Urinary bladder (tissue), 4 donors: ENCODE data around the gene RBM23. TPM values are rescaled to one million over a fixed set of nuclear protein-coding genes. Genes with fewer than 3 reads are reported as not detected.

ENCODE experiments used
- DNase-seq: peaks from one replicate; pipeline ENCODE4 v3.0.0-alpha.2; 2015; ENCODE audit errors: extremely low spot score
- H3K27ac ChIP-seq: one replicate; pipeline ENCODE4 v1.5.1; 2013; ENCODE audit warnings: low read depth, mild to moderate bottlenecking, moderate library complexity
- H3K36me3 ChIP-seq: one replicate; pipeline ENCODE4 v1.6.1; 2013; ENCODE audit warnings: mild to moderate bottlenecking, moderate library complexity; ENCODE audit not compliant: insufficient read depth
- H3K4me1 ChIP-seq: one replicate; pipeline ENCODE4 v1.6.1; 2013; ENCODE audit warnings: mild to moderate bottlenecking, moderate library complexity; ENCODE audit not compliant: insufficient read depth
- H3K4me3 ChIP-seq: one replicate; pipeline ENCODE4 v1.5.1; 2013; ENCODE audit warnings: low read depth, low read length
- WGBS: extraction: QIAGEN DNeasy Blood & Tissue Kit; methylation state at CpG from one replicate; pipeline ENCODE4 v1.1.7; 2013; 5-methylcytosine and 5-hydroxymethylcytosine counted together
- polyA plus RNA-seq: library from polyadenylated mRNA; stranded (reverse); fragments of 200-250 nt; gene quantifications from one replicate; pipeline ENCODE4 v1.2.3, GENCODE V29; 2013
- total RNA-seq: library from RNA; depleted of rRNA; stranded (reverse); fragments of >200 nt; gene quantifications from one replicate; pipeline ENCODE4 v1.2.3, GENCODE V29; 2014
- donor health status: healthy with polysubstance abuse.
- donor health status: healthy.

Gene RBM23
- total and polyA plus RNA-seq, 2 donors, result 65.0 to 101 TPM

- 96% methylated on average over 20 of the region's 20 CpGs for WGBS
- DNase-seq, result no peak
- no peak overlapping the region for H3K27ac ChIP-seq
Observed at GRCh38 chr14:22906073-22906472, 12.9 kb downstream of the RBM23 start.

GRCh38 chr14:22905627-22906026 is 13.3 kb downstream of the RBM23 start:
- Histone ChIP-seq H3K4me3 (no peak overlapping the region), H3K27ac (no peak overlapping the region), H3K4me1 (no peaks in the 10 kb centered on the region), H3K36me3 (peaks cover 10% of the 10 kb centered on the region)
- no peak for DNase-seq
- 95% methylated on average over 4 of the region's 4 CpGs for WGBS

More at GRCh38 chr14:22906073-22906472, 12.9 kb downstream of the RBM23 start:
- Histone ChIP-seq H3K4me1 (no peaks in the 10 kb centered on the region), H3K36me3 (peaks cover 12% of the 10 kb centered on the region), H3K4me3 (no peak overlapping the region)

GRCh38 chr14:22903742-22904087 is 15.2 kb downstream of the RBM23 start:
- Histone ChIP-seq H3K4me1 (no peaks in the 10 kb centered on the region), H3K27ac (no peak overlapping the region), H3K36me3 (peaks cover 10% of the 10 kb centered on the region), H3K4me3 (no peak overlapping the region)
- DNase-seq, result no peak
- WGBS, result 88% methylated on average over 2 of the region's 2 CpGs

GRCh38 chr14:22901799-22902198 is 17.1 kb downstream of the RBM23 start:
- no peak for DNase-seq
- WGBS, result 90% methylated on average over 7 of the region's 7 CpGs
- Histone ChIP-seq H3K27ac (no peak overlapping the region), H3K4me1 (no peaks in the 10 kb centered on the region), H3K36me3 (peaks cover 9% of the 10 kb centered on the region), H3K4me3 (no peak overlapping the region)

GRCh38 chr14:22900081-22900799 is 18.7 kb downstream of the RBM23 start:
- no peak overlapping the region for H3K27ac ChIP-seq
- no peak for DNase-seq
- 27% methylated on average over 3 of the region's 3 CpGs for WGBS
- no peaks in the 10 kb centered on the region for H3K4me1 ChIP-seq
- H3K4me3 ChIP-seq, result no peak overlapping the region
- H3K36me3 ChIP-seq, result peaks cover 9% of the 10 kb centered on the region

GRCh38 chr14:22898302-22899090 is 20.5 kb downstream of the RBM23 start:
- 51% methylated on average over 8 of the region's 8 CpGs for WGBS
- H3K4me3 ChIP-seq, result no peak overlapping the region
- DNase-seq, result no peak
- peaks cover 3% of the 10 kb centered on the region for H3K36me3 ChIP-seq
- H3K27ac ChIP-seq, result no peak overlapping the region
- no peaks in the 10 kb centered on the region for H3K4me1 ChIP-seq

GRCh38 chr14:22897357-22897756 is 21.6 kb downstream of the RBM23 start:
- no peaks in the 10 kb centered on the region for H3K36me3 ChIP-seq
- H3K4me1 ChIP-seq, result no peaks in the 10 kb centered on the region
- H3K27ac ChIP-seq, result no peak overlapping the region
- no peak for DNase-seq
- H3K4me3 ChIP-seq, result no peak overlapping the region
- 93% methylated on average over 1 of the region's 1 CpG for WGBS

- DNase-seq, result no peak
- WGBS, result 89% methylated on average over 3 of the region's 3 CpGs
- H3K4me3 ChIP-seq, result no peak overlapping the region
- H3K27ac ChIP-seq, result no peak overlapping the region
- no peaks in the 10 kb centered on the region for H3K4me1 ChIP-seq
- no peaks in the 10 kb centered on the region for H3K36me3 ChIP-seq
Observed at GRCh38 chr14:22896760-22897159, 22.2 kb downstream of the RBM23 start.

GRCh38 chr14:22896356-22896755 is 22.6 kb downstream of the RBM23 start:
- WGBS, result 81% methylated on average over 5 of the region's 5 CpGs
- Histone ChIP-seq H3K36me3 (no peaks in the 10 kb centered on the region), H3K4me3 (no peak overlapping the region), H3K27ac (no peak overlapping the region), H3K4me1 (no peaks in the 10 kb centered on the region)
- no peak for DNase-seq

- Histone ChIP-seq H3K36me3 (no peaks in the 10 kb centered on the region), H3K4me3 (no peak overlapping the region), H3K4me1 (no peaks in the 10 kb centered on the region), H3K27ac (no peak overlapping the region)
- 98% methylated on average over 1 of the region's 1 CpG for WGBS
- DNase-seq, result no peak
Observed at GRCh38 chr14:22895402-22895801, 23.5 kb downstream of the RBM23 start.

- no peaks in the 10 kb centered on the region for H3K36me3 ChIP-seq
- no peak for DNase-seq
- no peak overlapping the region for H3K4me3 ChIP-seq
- H3K4me1 ChIP-seq, result no peaks in the 10 kb centered on the region
- 93% methylated on average over 4 of the region's 4 CpGs for WGBS
- H3K27ac ChIP-seq, result no peak overlapping the region
Observed at GRCh38 chr14:22893706-22894105, 25.2 kb downstream of the RBM23 start.

- no peak overlapping the region for H3K27ac ChIP-seq
- H3K36me3 ChIP-seq, result no peaks in the 10 kb centered on the region
- WGBS, result 81% methylated on average over 7 of the region's 7 CpGs
- DNase-seq, result no peak
- H3K4me1 ChIP-seq, result no peaks in the 10 kb centered on the region
- no peak overlapping the region for H3K4me3 ChIP-seq
Observed at GRCh38 chr14:22892488-22892887, 26.5 kb downstream of the RBM23 start.

- 84% methylated on average over 1 of the region's 1 CpG for WGBS
- Histone ChIP-seq H3K4me3 (no peak overlapping the region), H3K4me1 (no peaks in the 10 kb centered on the region), H3K27ac (no peak overlapping the region), H3K36me3 (no peaks in the 10 kb centered on the region)
- DNase-seq, result no peak
Observed at GRCh38 chr14:22890416-22890815, 28.5 kb downstream of the RBM23 start.

- H3K36me3 ChIP-seq, result no peaks in the 10 kb centered on the region
- H3K4me3 ChIP-seq, result no peak overlapping the region
Observed at GRCh38 chr14:22888662-22889061, 30.3 kb downstream of the RBM23 start.

More at GRCh38 chr14:22888662-22889061, 30.3 kb downstream of the RBM23 start:
- 79% methylated on average over 4 of the region's 4 CpGs for WGBS
- no peak overlapping the region for H3K27ac ChIP-seq
- no peaks in the 10 kb centered on the region for H3K4me1 ChIP-seq
- DNase-seq, result no peak
